ENCODE results near the gene EVA1A.

DNA sequence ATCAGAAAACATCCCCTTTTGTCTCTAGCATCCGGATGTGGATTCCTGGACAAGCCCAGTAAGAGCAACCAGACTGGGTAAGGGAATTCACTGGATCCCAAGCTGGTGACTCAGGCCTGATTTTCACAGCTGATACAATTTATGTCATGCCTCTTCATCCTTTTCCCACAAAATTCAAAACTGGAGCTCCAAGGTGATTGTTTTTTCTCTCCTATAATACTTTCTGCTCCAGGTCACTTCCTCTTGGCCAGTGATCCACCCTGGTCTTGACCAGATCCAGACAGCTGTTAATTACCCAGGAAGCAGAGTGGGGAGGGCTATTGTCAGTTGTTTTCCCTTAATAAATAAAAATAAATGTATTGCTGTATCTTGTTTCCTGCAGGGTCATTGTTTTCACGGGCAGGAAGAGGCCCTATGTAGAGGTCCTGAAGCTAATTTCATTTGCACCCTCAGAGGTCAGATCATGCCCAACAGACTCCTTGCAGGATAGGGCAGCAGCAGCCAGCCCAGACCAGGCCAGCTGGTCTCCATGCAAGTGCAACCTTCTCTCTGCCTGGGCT is 57.6 kb downstream of the EVA1A start:
- TF ChIP-seq CTCF (IDR thresholded peaks at IDR 0.05; ENCODE audit: low read depth, low read length, missing input control) (no peak), HNF4G (IDR thresholded peaks at IDR 0.05) (no peak), GABPA (IDR thresholded peaks at IDR 0.05 in 1 of 2, conservative IDR thresholded peaks at IDR 0.05 in 1 of 2) (no peak), JUND (IDR thresholded peaks at IDR 0.05) (no peak), RXRA (IDR thresholded peaks at IDR 0.05) (no peak), RAD21 (IDR thresholded peaks at IDR 0.05) (no peak), SP1 (IDR thresholded peaks at IDR 0.05) (no peak), TAF1 (conservative IDR thresholded peaks at IDR 0.05) (no peak), YY1 (IDR thresholded peaks at IDR 0.05) (no peak)
- TF ChIP-seq, protein P1, sequence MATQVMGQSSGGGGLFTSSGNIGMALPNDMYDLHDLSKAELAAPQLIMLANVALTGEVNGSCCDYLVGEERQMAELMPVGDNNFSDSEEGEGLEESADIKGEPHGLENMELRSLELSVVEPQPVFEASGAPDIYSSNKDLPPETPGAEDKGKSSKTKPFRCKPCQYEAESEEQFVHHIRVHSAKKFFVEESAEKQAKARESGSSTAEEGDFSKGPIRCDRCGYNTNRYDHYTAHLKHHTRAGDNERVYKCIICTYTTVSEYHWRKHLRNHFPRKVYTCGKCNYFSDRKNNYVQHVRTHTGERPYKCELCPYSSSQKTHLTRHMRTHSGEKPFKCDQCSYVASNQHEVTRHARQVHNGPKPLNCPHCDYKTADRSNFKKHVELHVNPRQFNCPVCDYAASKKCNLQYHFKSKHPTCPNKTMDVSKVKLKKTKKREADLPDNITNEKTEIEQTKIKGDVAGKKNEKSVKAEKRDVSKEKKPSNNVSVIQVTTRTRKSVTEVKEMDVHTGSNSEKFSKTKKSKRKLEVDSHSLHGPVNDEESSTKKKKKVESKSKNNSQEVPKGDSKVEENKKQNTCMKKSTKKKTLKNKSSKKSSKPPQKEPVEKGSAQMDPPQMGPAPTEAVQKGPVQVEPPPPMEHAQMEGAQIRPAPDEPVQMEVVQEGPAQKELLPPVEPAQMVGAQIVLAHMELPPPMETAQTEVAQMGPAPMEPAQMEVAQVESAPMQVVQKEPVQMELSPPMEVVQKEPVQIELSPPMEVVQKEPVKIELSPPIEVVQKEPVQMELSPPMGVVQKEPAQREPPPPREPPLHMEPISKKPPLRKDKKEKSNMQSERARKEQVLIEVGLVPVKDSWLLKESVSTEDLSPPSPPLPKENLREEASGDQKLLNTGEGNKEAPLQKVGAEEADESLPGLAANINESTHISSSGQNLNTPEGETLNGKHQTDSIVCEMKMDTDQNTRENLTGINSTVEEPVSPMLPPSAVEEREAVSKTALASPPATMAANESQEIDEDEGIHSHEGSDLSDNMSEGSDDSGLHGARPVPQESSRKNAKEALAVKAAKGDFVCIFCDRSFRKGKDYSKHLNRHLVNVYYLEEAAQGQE (IDR thresholded peaks at IDR 0.05) = no peak
- TF ChIP-seq, protein P2, sequence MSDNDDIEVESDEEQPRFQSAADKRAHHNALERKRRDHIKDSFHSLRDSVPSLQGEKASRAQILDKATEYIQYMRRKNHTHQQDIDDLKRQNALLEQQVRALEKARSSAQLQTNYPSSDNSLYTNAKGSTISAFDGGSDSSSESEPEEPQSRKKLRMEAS (IDR thresholded peaks at IDR 0.05) = no peak
- TF ChIP-seq, protein P3, sequence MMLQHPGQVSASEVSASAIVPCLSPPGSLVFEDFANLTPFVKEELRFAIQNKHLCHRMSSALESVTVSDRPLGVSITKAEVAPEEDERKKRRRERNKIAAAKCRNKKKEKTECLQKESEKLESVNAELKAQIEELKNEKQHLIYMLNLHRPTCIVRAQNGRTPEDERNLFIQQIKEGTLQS (IDR thresholded peaks at IDR 0.05) = no peak
